ENCODE measurements around the gene AHCYL1. TPM values are rescaled to one million over a fixed set of nuclear protein-coding genes. Genes with fewer than 3 reads are reported as not detected.

Gene AHCYL1
- total RNA-seq, 1 experiment from 2014 or later: 89.0 TPM

DNA sequence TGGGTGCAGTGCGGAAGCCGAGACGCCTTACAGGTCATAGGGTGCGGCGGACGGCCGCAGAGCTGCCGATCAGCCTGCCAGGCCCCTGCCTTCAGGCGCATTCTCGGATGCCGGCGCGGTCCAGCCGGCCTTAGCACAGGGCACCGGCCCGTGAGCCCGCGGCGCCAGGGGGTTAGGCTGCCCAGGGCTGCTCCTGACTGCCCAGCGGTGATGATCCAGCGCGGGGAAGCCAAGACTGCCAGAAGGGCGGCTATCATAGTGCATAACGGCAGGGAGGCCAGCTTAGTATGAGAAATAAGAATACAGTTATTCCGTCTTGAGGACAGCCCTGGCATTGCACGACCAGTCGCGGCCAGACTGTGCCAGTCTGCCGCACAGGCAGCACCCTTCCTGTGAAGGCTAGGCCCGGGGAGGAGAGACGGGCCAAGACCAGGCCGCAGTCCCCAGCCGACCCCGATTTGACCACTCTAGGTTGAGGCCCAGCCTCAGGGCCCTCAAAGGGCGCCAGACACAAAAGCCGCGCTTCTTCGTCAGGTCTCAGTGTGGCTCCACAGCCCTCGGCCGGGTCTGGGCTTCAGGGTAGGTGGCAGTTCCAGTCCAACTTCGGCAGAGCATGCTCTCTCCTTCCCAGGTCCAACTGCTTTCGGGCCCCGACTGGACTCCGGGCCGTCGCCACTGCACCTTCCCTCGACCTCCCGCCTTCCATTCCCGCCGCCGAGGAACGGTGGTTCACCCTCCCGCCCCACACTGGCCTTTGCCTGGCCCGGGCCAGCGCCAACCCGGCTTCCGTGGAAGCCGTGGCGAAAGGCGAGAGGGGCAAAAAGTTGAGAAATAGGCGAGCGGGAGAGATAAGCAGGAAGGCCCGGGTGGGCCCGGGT is 85.1 kb downstream of the AHCYL1 start:
- H4K20me1 ChIP-seq (ENCODE audit: control insufficient read depth, insufficient read depth, insufficient read length): peaks cover 4% of the 10 kb centered on the region
- H3K27ac ChIP-seq (ENCODE audit: insufficient read length, low read depth, low read length): no peak overlapping the region
- H3K27me3 ChIP-seq (ENCODE audit: insufficient read depth, low read length): peaks cover 76% of the 10 kb centered on the region
- no peak overlapping the region for H2BK20ac ChIP-seq (ENCODE audit: low read depth, low read length, poor library complexity, severe bottlenecking)
- H3K79me1 ChIP-seq (ENCODE audit: insufficient read depth, low read depth, low read length, poor library complexity, severe bottlenecking): no peaks in the 10 kb centered on the region
- no peak overlapping the region for H3K9ac ChIP-seq (ENCODE audit: extremely low read depth, insufficient read length, low read length)
- H2BK120ac ChIP-seq (ENCODE audit: low read depth, low read length, poor library complexity, severe bottlenecking): no peak overlapping the region
- no peak overlapping the region for H2AK5ac ChIP-seq (ENCODE audit: insufficient read length, low read length)
- peak overlapping the region; percentile 26; the same call in 1 of the 2 replicates for H3K14ac ChIP-seq (ENCODE audit: insufficient read depth, low read length)
- H4K91ac ChIP-seq (ENCODE audit: insufficient read length, low read depth, low read length): no peak overlapping the region
- no peaks in the 10 kb centered on the region for H3K79me2 ChIP-seq (ENCODE audit: insufficient read depth, low read length)
- Mint-ChIP-seq H3K27ac (peak overlapping the region in 1 of 3 experiments; percentile 35; a peak in 1 of 7 replicates), H3K36me3 (ENCODE audit: insufficient read depth in 1 of 3, low read depth in 3 of 3) (no peaks in the 10 kb centered on the region; a peak in 1 of 7 replicates), H3K4me3 (peak overlapping the region; percentile 52 to 80), H3K27me3 (ENCODE audit: low read depth) (peaks cover 97% of the 10 kb centered on the region), H3K4me1 (peaks cover 10 to 18% of the 10 kb centered on the region in 2 experiments), H3K9me3 (peaks cover 0 to 3% of the 10 kb centered on the region in 2 experiments; a peak in 2 of 5 replicates)
- H2BK12ac ChIP-seq (ENCODE audit: insufficient read length, low read depth, low read length): no peak overlapping the region
- no peak overlapping the region for H4K8ac ChIP-seq (replicated peaks; ENCODE audit: insufficient read length, low read depth, low read length)
- H3K4me1 ChIP-seq (ENCODE audit: insufficient read depth, low read length): no peaks in the 10 kb centered on the region; the same call in 1 of the 2 replicates
- no peak overlapping the region for H3K23ac ChIP-seq (ENCODE audit: insufficient read length, low read depth, low read length)
- no peak overlapping the region for H4K5ac ChIP-seq (ENCODE audit: insufficient read length, low read depth, low read length)
- no peak overlapping the region for H3T11ph ChIP-seq (ENCODE audit: low read length)
- no peak overlapping the region for H2BK5ac ChIP-seq (ENCODE audit: insufficient read length, low read length)
- H2BK15ac ChIP-seq (ENCODE audit: low read depth, low read length): no peak overlapping the region
- WGBS (ENCODE audit: extremely low coverage, insufficient read length, low lambda C conversion rate): no CpG with 5 or more reads among the region's 64 CpGs
- H3K4ac ChIP-seq (ENCODE audit: low read depth, low read length): no peak overlapping the region
- no peak overlapping the region for H3K56ac ChIP-seq (ENCODE audit: insufficient read length, low read depth, low read length)
- peak; percentile 47 for DNase-seq
- TF ChIP-seq, protein P1, sequence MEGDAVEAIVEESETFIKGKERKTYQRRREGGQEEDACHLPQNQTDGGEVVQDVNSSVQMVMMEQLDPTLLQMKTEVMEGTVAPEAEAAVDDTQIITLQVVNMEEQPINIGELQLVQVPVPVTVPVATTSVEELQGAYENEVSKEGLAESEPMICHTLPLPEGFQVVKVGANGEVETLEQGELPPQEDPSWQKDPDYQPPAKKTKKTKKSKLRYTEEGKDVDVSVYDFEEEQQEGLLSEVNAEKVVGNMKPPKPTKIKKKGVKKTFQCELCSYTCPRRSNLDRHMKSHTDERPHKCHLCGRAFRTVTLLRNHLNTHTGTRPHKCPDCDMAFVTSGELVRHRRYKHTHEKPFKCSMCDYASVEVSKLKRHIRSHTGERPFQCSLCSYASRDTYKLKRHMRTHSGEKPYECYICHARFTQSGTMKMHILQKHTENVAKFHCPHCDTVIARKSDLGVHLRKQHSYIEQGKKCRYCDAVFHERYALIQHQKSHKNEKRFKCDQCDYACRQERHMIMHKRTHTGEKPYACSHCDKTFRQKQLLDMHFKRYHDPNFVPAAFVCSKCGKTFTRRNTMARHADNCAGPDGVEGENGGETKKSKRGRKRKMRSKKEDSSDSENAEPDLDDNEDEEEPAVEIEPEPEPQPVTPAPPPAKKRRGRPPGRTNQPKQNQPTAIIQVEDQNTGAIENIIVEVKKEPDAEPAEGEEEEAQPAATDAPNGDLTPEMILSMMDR (conservative IDR thresholded peaks at IDR 0.05): no peak
- no peak overlapping the region for H3K18ac ChIP-seq (ENCODE audit: insufficient read length, low read depth, low read length)
- no peak overlapping the region for H2AFZ ChIP-seq (ENCODE audit: low read length)
- peaks cover 7% of the 10 kb centered on the region for H3K23me2 ChIP-seq (ENCODE audit: insufficient read length, low read depth, low read length, poor library complexity, severe bottlenecking)
- H3K4me2 ChIP-seq (ENCODE audit: insufficient read depth, insufficient read length, low read length): peak overlapping the region; percentile 57
- H3K9me3 ChIP-seq (ENCODE audit: control insufficient read depth, low read depth, low read length): no peaks in the 10 kb centered on the region

Data from H9 (cell line).